ENCODE data around the gene ST3GAL3. TPM values are rescaled to one million over a fixed set of nuclear protein-coding genes. Genes with fewer than 3 reads are reported as not detected.
A peak's percentile ranks its signal among the peaks of the same experiment; 100 is the strongest.

ST3GAL3 gene
- total and polyA plus RNA-seq, 2 experiments from 2014 or later, result 4.5 to 7.0 TPM

DNA sequence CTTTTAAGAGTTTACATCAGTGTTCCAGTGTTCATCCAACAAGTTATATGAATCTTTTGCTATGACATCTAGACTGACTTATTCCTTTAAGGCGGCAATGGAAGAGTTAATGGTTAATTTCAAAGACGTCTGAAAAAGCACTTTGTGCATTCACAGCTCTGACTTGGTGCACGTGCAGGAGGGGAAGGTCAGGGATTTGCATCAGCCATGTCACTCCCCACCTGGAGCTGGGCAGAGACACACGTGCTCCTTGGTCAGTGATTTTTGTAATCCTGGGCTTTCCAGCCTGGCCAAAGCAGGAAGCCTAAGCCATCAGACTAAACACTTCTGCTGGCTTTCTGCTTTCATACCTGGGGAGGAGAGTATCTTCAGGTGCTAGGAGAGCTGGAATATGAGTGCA, 96.3 kb downstream of the ST3GAL3 start (continued):
- TF ChIP-seq, protein P1, sequence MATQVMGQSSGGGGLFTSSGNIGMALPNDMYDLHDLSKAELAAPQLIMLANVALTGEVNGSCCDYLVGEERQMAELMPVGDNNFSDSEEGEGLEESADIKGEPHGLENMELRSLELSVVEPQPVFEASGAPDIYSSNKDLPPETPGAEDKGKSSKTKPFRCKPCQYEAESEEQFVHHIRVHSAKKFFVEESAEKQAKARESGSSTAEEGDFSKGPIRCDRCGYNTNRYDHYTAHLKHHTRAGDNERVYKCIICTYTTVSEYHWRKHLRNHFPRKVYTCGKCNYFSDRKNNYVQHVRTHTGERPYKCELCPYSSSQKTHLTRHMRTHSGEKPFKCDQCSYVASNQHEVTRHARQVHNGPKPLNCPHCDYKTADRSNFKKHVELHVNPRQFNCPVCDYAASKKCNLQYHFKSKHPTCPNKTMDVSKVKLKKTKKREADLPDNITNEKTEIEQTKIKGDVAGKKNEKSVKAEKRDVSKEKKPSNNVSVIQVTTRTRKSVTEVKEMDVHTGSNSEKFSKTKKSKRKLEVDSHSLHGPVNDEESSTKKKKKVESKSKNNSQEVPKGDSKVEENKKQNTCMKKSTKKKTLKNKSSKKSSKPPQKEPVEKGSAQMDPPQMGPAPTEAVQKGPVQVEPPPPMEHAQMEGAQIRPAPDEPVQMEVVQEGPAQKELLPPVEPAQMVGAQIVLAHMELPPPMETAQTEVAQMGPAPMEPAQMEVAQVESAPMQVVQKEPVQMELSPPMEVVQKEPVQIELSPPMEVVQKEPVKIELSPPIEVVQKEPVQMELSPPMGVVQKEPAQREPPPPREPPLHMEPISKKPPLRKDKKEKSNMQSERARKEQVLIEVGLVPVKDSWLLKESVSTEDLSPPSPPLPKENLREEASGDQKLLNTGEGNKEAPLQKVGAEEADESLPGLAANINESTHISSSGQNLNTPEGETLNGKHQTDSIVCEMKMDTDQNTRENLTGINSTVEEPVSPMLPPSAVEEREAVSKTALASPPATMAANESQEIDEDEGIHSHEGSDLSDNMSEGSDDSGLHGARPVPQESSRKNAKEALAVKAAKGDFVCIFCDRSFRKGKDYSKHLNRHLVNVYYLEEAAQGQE (IDR thresholded peaks at IDR 0.05; ENCODE audit: unreplicated experiment), result no peak
- TF ChIP-seq POLR2AphosphoS5 (IDR thresholded peaks at IDR 0.05; ENCODE audit: low read depth) (no peak), ZNF331 (CRISPR knock-in tag; IDR thresholded peaks at IDR 0.05; ENCODE audit: low read depth) (no peak), JUNB (IDR thresholded peaks at IDR 0.05; ENCODE audit: unreplicated experiment) (no peak), EZH2phosphoT487 (IDR thresholded peaks at IDR 0.05; ENCODE audit: unreplicated experiment) (no peak), ZNF114 (CRISPR knock-in tag; IDR thresholded peaks at IDR 0.05) (no peak)
- TF ChIP-seq, protein P2, sequence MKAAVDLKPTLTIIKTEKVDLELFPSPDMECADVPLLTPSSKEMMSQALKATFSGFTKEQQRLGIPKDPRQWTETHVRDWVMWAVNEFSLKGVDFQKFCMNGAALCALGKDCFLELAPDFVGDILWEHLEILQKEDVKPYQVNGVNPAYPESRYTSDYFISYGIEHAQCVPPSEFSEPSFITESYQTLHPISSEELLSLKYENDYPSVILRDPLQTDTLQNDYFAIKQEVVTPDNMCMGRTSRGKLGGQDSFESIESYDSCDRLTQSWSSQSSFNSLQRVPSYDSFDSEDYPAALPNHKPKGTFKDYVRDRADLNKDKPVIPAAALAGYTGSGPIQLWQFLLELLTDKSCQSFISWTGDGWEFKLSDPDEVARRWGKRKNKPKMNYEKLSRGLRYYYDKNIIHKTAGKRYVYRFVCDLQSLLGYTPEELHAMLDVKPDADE (IDR thresholded peaks at IDR 0.05), result no peak

GRCh38 chr1:43804569-43804968, 97.2 kb downstream of the ST3GAL3 start:
- Histone ChIP-seq H3K9me2 (ENCODE audit: insufficient read depth) (no peaks in the 10 kb centered on the region), H3K4me2 (peak overlapping the region; percentile 12; the same call in 1 of the 2 replicates), H3K27me3 (ENCODE audit: insufficient read depth) (no peaks in the 10 kb centered on the region), H3K4me3 (no peak overlapping the region), H3K36me3 (ENCODE audit: insufficient read depth) (no peaks in the 10 kb centered on the region), H3F3A (replicated peaks; ENCODE audit: low read depth) (no peaks in the 10 kb centered on the region), H3K4me1 (ENCODE audit: insufficient read depth) (peaks cover 6% of the 10 kb centered on the region), H2AFZ (no peak overlapping the region), H4K20me1 (replicated peaks; ENCODE audit: insufficient read depth) (no peaks in the 10 kb centered on the region), H3K79me2 (replicated peaks; ENCODE audit: insufficient read depth) (no peaks in the 10 kb centered on the region), H3K27ac (ENCODE audit: low read depth) (no peak overlapping the region)
- H3K27me3 Mint-ChIP-seq (ENCODE audit: insufficient read depth, low read depth, poor library complexity), result peaks cover 1% of the 10 kb centered on the region
- peaks cover 17% of the 10 kb centered on the region for H3K36me3 Mint-ChIP-seq (ENCODE audit: low read depth)
- no peak overlapping the region for H3K27ac Mint-ChIP-seq
- H3K4me1 Mint-ChIP-seq, result no peaks in the 10 kb centered on the region
- no peak overlapping the region for H3K4me3 Mint-ChIP-seq
- DNase-seq (ENCODE audit: low spot score), result no peak
- peaks cover 15% of the 10 kb centered on the region for H3K9me3 Mint-ChIP-seq
- ATAC-seq, result peak; percentile 49
- TF ChIP-seq JUNB (IDR thresholded peaks at IDR 0.05; ENCODE audit: unreplicated experiment), result no peak
- TF ChIP-seq CREB1 (CRISPR knock-in tag; IDR thresholded peaks at IDR 0.05; ENCODE audit: low read depth), result no peak
- TF ChIP-seq EZH2 (IDR thresholded peaks at IDR 0.05; ENCODE audit: low read depth, unreplicated experiment), result no peak
- TF ChIP-seq ZNF462 (CRISPR knock-in tag; IDR thresholded peaks at IDR 0.05), result no peak
- TF ChIP-seq, protein P2 (IDR thresholded peaks at IDR 0.05), result no peak

Data from GM23338 (cell line).